CD4-positive, alpha-beta memory T cell (primary cell): ENCODE results near the gene CAV1. TPM values are rescaled to one million over a fixed set of nuclear protein-coding genes. Genes with fewer than 3 reads are reported as not detected.

Experiments
- CTCF ChIA-PET: fragments of 350-600 bp; sonication (Branson Sonifier 250); formaldehyde crosslinking; loops from one replicate; lab custom pipeline; 2021; ENCODE audit warnings: inconsistent platforms; ENCODE audit not compliant: partially characterized antibody; lab: Charles Lee
- POLR2A ChIA-PET: fragments of 350-600 bp; sonication (Branson Sonifier 250); formaldehyde crosslinking; loops from one replicate; lab custom pipeline; 2021; ENCODE audit not compliant: partially characterized antibody; lab: Charles Lee
- DNase-seq, 5 donors: peaks; one replicate each; pipeline versions ENCODE4 v3.0.0 to v3.0.0-alpha.2; 2020 to 2022; ENCODE audit warnings: mixed read lengths in 1 of 5
- H3K27ac ChIP-seq: one replicate; pipeline ENCODE4 v1.7.0; 2013; ENCODE audit warnings: low read depth, low read length
- H3K27me3 ChIP-seq: 2 replicates; pipeline ENCODE4 v1.7.0; 2013; ENCODE audit warnings: mild to moderate bottlenecking, low read length, moderate library complexity; ENCODE audit not compliant: insufficient read depth
- H3K36me3 ChIP-seq: 2 replicates; pipeline ENCODE4 v1.7.0; 2013; ENCODE audit warnings: mild to moderate bottlenecking, low read length, moderate library complexity; ENCODE audit not compliant: insufficient read depth
- H3K4me1 ChIP-seq: 2 replicates; pipeline ENCODE4 v1.7.0; 2013; ENCODE audit warnings: mild to moderate bottlenecking, low read length, moderate library complexity; ENCODE audit not compliant: insufficient read depth
- H3K4me3 ChIP-seq, 2 donors: one replicate each; pipeline ENCODE4 v1.7.0; 2013; ENCODE audit warnings: low read length in 2 of 2, mild to moderate bottlenecking in 1 of 2
- H3K9me3 ChIP-seq, 2 donors: one replicate each; pipeline ENCODE4 v1.7.0; 2013; ENCODE audit warnings: low read length in 2 of 2, control low read depth in 1 of 2; ENCODE audit not compliant: control insufficient read depth in 1 of 2
- H3K27ac Mint-ChIP-seq, 7 donors: one replicate each; pipeline ENCODE4 v1.8.0; 2020 to 2021; ENCODE audit warnings: mixed read lengths in 7 of 7, mild to moderate bottlenecking in 6 of 7, inconsistent platforms in 3 of 7, moderate library complexity in 3 of 7
- H3K27me3 Mint-ChIP-seq, 2 donors: one replicate each; pipeline ENCODE4 v1.8.0; 2020 to 2021; ENCODE audit warnings: mixed read lengths in 2 of 2
- H3K36me3 Mint-ChIP-seq, 2 donors: one replicate each; pipeline ENCODE4 v1.8.0; 2020 to 2021; ENCODE audit warnings: mixed read lengths in 2 of 2, inconsistent platforms in 1 of 2, mild to moderate bottlenecking in 1 of 2
- H3K4me1 Mint-ChIP-seq, 4 donors: one replicate each; pipeline ENCODE4 v1.8.0; 2020 to 2021; ENCODE audit warnings: mixed read lengths in 4 of 4, mild to moderate bottlenecking in 1 of 4
- H3K4me3 Mint-ChIP-seq, 8 donors: one replicate each; pipeline ENCODE4 v1.8.0; 2020 to 2021; ENCODE audit warnings: mixed read lengths in 8 of 8, mild to moderate bottlenecking in 7 of 8, moderate library complexity in 6 of 8, inconsistent platforms in 3 of 8
- H3K9me3 Mint-ChIP-seq, 8 donors: one replicate each; pipeline ENCODE4 v1.8.0; 2020 to 2021; ENCODE audit warnings: mixed read lengths in 8 of 8, mild to moderate bottlenecking in 5 of 8, inconsistent platforms in 3 of 8, moderate library complexity in 1 of 8
- intact Hi-C: fragments of 100-400 bp; cut with micrococcal nuclease; formaldehyde crosslinking; loops from one replicate; pipeline ENCODE4 v1.15.1; 2023
- polyA plus RNA-seq, 2 donors: library from polyadenylated mRNA; unstranded; fragments of 300-500 nt; fragmentation: Illumina TruSeq; gene quantifications; one replicate each; pipeline ENCODE4 v1.2.3, GENCODE V29; 2021
- total RNA-seq, 2 experiments: library from RNA; stranded (reverse); gene quantifications; one replicate each; pipeline ENCODE4 v1.2.3, GENCODE V29; 2021

Gene CAV1
- total and polyA plus RNA-seq, 4 experiments from 2014 or later = not detected

DNA sequence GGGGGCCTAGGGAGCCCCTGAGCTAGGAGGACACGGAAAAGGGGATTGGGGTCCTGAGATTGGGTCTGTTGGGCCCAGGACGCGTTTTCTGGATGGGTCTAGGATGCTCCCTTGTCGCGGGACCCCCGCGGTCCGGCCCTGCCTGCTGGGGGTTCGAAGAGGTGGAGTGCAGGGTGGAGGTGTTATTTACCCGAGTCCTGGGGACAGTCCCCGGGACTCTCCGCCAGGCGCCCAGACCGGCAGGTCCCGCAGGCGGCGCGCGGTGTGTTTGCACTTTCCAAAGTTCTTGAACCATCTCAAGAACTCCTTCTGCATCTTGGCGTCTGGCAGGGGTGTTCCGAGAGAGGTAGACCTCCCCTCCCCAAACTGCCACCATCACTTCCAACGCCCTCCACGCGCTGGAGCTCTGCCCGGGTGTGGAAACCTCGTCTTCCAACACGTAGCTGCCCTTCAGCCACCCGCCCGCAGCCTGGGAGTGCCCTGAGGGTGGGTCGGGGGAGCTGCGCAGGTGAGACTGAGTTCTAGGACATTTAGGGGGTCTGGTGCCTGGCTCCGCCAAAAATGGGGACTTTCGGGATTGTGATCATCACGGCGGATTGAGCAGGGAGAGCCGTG lies 569 bp downstream of the CAV1 start:
- DNase-seq = peak in 4 of 5 donors; percentile 16 to 38 (median 31)
- peaks cover 12 to 30% (median 22%) of the 10 kb centered on the region in 4 donors for H3K4me1 Mint-ChIP-seq
- H3K4me3 Mint-ChIP-seq = peak overlapping the region; percentile 80 to 94 (median 87)
- H3K4me3 ChIP-seq = peak overlapping the region in 1 of 2 donors; percentile 35
- H3K27ac ChIP-seq = no peak overlapping the region
- ChIA-PET POLR2A (interaction anchor here (1.6 kb wide), 1 partner anchor 24 kb away, joined by 4 read pairs; no protein-coding TSS in a partner anchor), CTCF (interaction anchor here (0.8 to 4.9 kb wide), 21 partner anchors 9 to 358 kb away, joined by 3 to 67 read pairs (median 7); no protein-coding TSS in a partner anchor)
- H3K27me3 ChIP-seq = peaks cover 29% of the 10 kb centered on the region
- peaks cover 22% of the 10 kb centered on the region for H3K4me1 ChIP-seq
- no peaks in the 10 kb centered on the region for H3K36me3 ChIP-seq
- H3K27me3 Mint-ChIP-seq = peaks cover 49 to 59% of the 10 kb centered on the region in 2 donors
- H3K9me3 ChIP-seq = no peaks in the 10 kb centered on the region
- H3K27ac Mint-ChIP-seq = peak overlapping the region in 1 of 7 donors; percentile 59
- no peaks in the 10 kb centered on the region for H3K9me3 Mint-ChIP-seq
- intact Hi-C loops = loop anchor here (5.0 to 10.0 kb wide), 2 partner anchors 67 to 339 kb away; partner anchors contain the start of gene CAPZA2
- H3K36me3 Mint-ChIP-seq = no peaks in the 10 kb centered on the region

DNA sequence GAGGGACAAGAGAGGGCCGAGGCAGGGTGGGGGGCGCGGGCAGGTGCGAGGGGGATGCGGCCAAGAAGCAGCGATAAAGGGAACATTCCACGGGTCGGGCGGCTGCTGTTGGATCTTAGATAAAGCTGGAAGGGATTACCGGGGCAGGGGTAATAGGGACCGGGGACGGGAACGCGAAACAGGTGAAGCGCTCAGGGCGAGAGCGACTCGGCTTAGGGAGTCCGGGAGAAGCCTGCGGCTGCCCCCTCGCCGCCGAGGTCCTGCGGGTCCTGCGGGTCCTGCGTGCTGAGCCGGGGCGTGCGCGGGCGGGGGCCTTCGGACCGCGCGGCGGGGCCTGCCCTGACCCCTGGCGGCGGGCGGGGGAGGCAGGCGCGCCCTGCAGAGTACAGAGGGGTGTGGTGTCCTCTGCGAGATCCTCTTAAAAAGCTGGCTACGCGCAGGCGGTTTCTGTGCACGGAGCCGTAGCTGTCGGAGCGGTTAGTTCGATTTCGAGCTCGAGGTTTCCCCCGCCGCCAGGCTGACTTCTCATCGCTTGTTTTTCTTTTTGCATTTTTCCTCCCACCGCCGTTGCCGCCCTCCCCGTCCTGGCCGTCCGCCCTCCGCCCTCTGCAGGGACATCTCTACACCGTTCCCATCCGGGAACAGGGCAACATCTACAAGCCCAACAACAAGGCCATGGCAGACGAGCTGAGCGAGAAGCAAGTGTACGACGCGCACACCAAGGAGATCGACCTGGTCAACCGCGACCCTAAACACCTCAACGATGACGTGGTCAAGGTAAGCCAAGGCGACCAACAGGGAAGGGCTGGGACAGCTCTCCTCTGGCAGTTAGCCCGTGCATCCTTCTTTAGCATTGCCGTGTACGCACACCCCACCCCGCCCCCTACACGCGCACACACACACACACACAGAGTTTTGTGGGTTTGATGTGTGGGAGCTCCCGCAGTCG lies 1.4 kb downstream of the CAV1 start:
- CTCF ChIA-PET = interaction anchor here (0.6 to 4.9 kb wide), 33 partner anchors 9 to 384 kb away, joined by 3 to 67 read pairs (median 6); no protein-coding TSS in a partner anchor
- POLR2A ChIA-PET = interaction anchor here (1.2 to 1.6 kb wide), 3 partner anchors 24 to 316 kb away, joined by 4 to 6 read pairs (median 5); partner anchors contain the start of gene TES
- Mint-ChIP-seq H3K27ac (no peak overlapping the region), H3K4me3 (peak overlapping the region; percentile 80 to 94 (median 87)), H3K4me1 (peaks cover 12 to 30% (median 22%) of the 10 kb centered on the region in 4 donors), H3K9me3 (no peaks in the 10 kb centered on the region), H3K27me3 (peaks cover 53 to 60% of the 10 kb centered on the region in 2 donors), H3K36me3 (no peaks in the 10 kb centered on the region)
- Histone ChIP-seq H3K9me3 (no peaks in the 10 kb centered on the region), H3K4me3 (peak overlapping the region in 1 of 2 donors; percentile 35), H3K36me3 (no peaks in the 10 kb centered on the region), H3K4me1 (peaks cover 22% of the 10 kb centered on the region), H3K27ac (no peak overlapping the region), H3K27me3 (peaks cover 29% of the 10 kb centered on the region)
- intact Hi-C loops = loop anchor here (1.0 to 10.0 kb wide), 5 partner anchors 15 to 353 kb away; partner anchors contain the start of gene CAPZA2
- peak; percentile 50 to 67 (median 63) for DNase-seq

DNA sequence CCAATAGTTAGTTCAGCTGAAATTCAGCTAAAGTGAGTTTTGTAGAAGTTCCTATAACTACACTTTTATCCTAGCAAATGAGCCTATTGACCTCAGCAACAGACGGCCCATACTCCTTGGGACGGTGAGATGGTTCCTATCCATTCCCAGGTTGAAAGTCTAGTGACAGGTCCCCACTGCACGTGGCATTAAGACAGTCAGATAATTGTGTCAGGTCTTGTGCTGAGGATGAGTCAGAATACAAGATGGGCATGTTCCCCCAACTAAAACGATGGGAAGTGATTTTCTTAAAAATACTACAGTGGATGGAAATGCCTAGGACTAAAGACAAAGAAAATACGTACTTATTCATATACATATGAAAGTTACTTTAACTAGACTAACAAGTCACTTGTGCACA lies 2.1 kb downstream of the CAV1 start:
- H3K4me1 Mint-ChIP-seq = peaks cover 12 to 30% (median 22%) of the 10 kb centered on the region in 4 donors
- no peaks in the 10 kb centered on the region for H3K36me3 ChIP-seq
- H3K27ac Mint-ChIP-seq = no peak overlapping the region
- peaks cover 54 to 59% of the 10 kb centered on the region in 2 donors for H3K27me3 Mint-ChIP-seq
- POLR2A ChIA-PET = interaction anchor here (1.2 to 1.6 kb wide), 3 partner anchors 25 to 316 kb away, joined by 4 to 6 read pairs (median 5); partner anchors contain the start of gene TES
- no peak overlapping the region for H3K27ac ChIP-seq
- DNase-seq = no peak
- no peak overlapping the region for H3K4me3 ChIP-seq
- H3K36me3 Mint-ChIP-seq = no peaks in the 10 kb centered on the region
- CTCF ChIA-PET = interaction anchor here (0.8 to 4.9 kb wide), 29 partner anchors 10 to 385 kb away, joined by 3 to 67 read pairs (median 6); no protein-coding TSS in a partner anchor
- H3K27me3 ChIP-seq = peaks cover 29% of the 10 kb centered on the region
- no peaks in the 10 kb centered on the region for H3K9me3 Mint-ChIP-seq
- intact Hi-C loops = loop anchor here (1.0 to 10.0 kb wide), 5 partner anchors 16 to 354 kb away; partner anchors contain the start of gene CAPZA2
- no peaks in the 10 kb centered on the region for H3K9me3 ChIP-seq
- H3K4me1 ChIP-seq = peaks cover 22% of the 10 kb centered on the region
- H3K4me3 Mint-ChIP-seq = peak overlapping the region; percentile 1 to 84 (median 77)

DNA sequence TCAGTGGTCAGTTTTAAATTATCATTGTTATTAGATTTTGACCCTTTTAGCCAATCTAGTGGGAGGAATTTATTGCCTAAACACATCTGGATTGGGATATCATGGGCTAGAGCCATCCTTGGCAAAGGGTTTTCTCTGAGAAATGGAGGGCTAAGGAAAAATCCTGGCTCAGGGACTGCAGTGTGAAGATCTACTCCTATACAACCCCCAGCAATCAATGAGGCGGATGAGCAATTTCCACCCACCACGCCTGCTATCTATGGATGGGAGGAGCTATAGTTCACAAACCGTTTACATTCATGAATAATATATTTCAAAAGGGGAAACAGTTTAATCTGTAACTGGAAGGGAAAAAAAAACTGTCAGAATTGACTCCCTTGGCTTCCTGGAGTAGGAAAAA lies 2.7 kb downstream of the CAV1 start:
- H3K27me3 ChIP-seq = peaks cover 29% of the 10 kb centered on the region
- H3K9me3 ChIP-seq = no peaks in the 10 kb centered on the region
- H3K36me3 Mint-ChIP-seq = no peaks in the 10 kb centered on the region
- peaks cover 50 to 54% of the 10 kb centered on the region in 2 donors for H3K27me3 Mint-ChIP-seq
- POLR2A ChIA-PET = interaction anchor here (1.4 kb wide), 1 partner anchor 270 kb away, joined by 6 read pairs; no protein-coding TSS in a partner anchor
- no peak for DNase-seq
- no peak overlapping the region for H3K27ac Mint-ChIP-seq
- CTCF ChIA-PET = interaction anchor here (0.9 to 4.9 kb wide), 8 partner anchors 11 to 356 kb away, joined by 3 to 67 read pairs (median 8); no protein-coding TSS in a partner anchor
- peaks cover 22% of the 10 kb centered on the region for H3K4me1 ChIP-seq
- intact Hi-C loops = loop anchor here (2.0 to 10.0 kb wide), 3 partner anchors 17 to 337 kb away; partner anchors contain the start of gene CAPZA2
- H3K4me3 Mint-ChIP-seq = peak overlapping the region in 1 of 8 donors; percentile 83
- H3K9me3 Mint-ChIP-seq = no peaks in the 10 kb centered on the region
- no peak overlapping the region for H3K4me3 ChIP-seq
- H3K4me1 Mint-ChIP-seq = peaks cover 12 to 30% (median 22%) of the 10 kb centered on the region in 4 donors
- no peaks in the 10 kb centered on the region for H3K36me3 ChIP-seq
- no peak overlapping the region for H3K27ac ChIP-seq

DNA sequence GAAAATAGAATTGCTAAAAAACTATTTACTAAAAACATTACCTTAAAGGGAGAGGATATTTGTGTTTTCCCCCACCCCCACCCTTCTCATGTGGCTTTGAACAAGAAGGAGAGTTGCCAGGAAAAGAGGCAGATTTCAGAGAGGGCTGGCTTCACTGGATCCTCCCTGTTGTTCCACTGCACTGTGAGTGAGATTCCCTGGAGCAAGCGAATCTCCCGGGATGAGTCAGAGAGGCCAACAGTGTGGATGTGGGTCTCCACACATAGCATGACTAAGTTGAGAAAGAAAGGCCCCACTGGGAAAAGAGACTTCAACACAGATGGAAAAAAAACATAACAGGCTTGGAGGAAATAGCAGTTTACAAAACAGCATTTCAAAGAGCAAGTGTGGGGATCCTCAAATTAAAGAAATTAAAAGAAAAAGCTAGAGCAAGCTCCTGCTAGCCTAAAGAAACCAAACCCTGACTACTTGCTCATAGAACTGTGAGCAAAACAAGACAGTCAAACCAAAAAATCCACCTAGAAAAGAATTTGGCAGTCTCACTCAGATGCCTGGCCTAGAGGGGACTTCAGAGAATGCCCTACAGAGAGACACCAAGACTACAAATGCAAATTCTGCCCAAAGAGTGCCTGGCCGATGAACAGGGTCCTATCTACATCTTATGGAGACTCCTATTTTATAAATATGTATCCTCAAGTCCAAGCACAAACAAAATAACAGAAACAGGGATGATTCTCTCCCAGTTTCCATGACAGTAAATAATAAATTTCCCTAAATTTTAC lies 3.4 kb downstream of the CAV1 start:
- Histone ChIP-seq H3K9me3 (no peaks in the 10 kb centered on the region), H3K27me3 (peaks cover 29% of the 10 kb centered on the region)
- CTCF ChIA-PET = interaction anchor here (1.1 to 4.9 kb wide), 5 partner anchors 8 to 356 kb away, joined by 3 to 67 read pairs (median 19); no protein-coding TSS in a partner anchor

DNA sequence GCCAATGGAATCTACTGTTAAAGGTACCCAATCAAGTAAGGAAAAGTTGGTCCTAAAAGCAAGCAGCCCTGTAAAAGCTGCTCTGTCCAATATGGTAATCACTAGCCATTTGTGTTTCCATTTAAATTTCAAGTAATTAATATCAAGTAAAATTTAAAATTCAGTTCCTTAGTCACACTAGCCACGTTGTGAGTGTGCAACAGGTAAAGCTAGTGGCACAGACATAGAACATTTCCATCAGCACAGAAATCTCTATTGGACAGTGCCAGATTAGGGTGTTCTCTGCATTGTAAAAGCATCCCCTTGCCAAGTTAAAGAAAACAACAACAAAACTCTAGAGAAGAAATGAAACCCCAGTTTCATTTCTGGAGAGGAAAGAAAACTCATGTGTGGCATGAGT lies 4.4 kb downstream of the CAV1 start:
- no peaks in the 10 kb centered on the region for H3K9me3 ChIP-seq
- Mint-ChIP-seq H3K27ac (no peak overlapping the region), H3K4me3 (no peak overlapping the region), H3K36me3 (no peaks in the 10 kb centered on the region), H3K4me1 (peaks cover 12 to 26% (median 19%) of the 10 kb centered on the region in 4 donors), H3K27me3 (peaks cover 41 to 42% of the 10 kb centered on the region in 2 donors), H3K9me3 (no peaks in the 10 kb centered on the region)
- no peak overlapping the region for H3K4me3 ChIP-seq
- no peaks in the 10 kb centered on the region for H3K36me3 ChIP-seq
- ChIA-PET POLR2A (no interaction called here), CTCF (interaction anchor here (1.0 to 4.9 kb wide), 4 partner anchors 8 to 357 kb away, joined by 3 to 67 read pairs (median 4); no protein-coding TSS in a partner anchor)
- peaks cover 29% of the 10 kb centered on the region for H3K27me3 ChIP-seq
- intact Hi-C loops = loop anchor here (5.0 to 10.0 kb wide), 2 partner anchors 63 to 336 kb away; partner anchors contain the start of gene CAPZA2
- H3K4me1 ChIP-seq = peaks cover 22% of the 10 kb centered on the region
- H3K27ac ChIP-seq = no peak overlapping the region
- DNase-seq = no peak

More for the DNA sequence above, 3.4 kb downstream of the CAV1 start:
- no peak overlapping the region for H3K4me3 ChIP-seq
- no peaks in the 10 kb centered on the region for H3K36me3 ChIP-seq
- Mint-ChIP-seq H3K9me3 (no peaks in the 10 kb centered on the region), H3K4me3 (peak overlapping the region in 1 of 8 donors; percentile 8), H3K27ac (no peak overlapping the region), H3K36me3 (no peaks in the 10 kb centered on the region), H3K4me1 (peaks cover 12 to 28% (median 21%) of the 10 kb centered on the region in 4 donors), H3K27me3 (peaks cover 47 to 51% of the 10 kb centered on the region in 2 donors)
- H3K27ac ChIP-seq = no peak overlapping the region
- intact Hi-C loops = loop anchor here (5.0 to 10.0 kb wide), 2 partner anchors 64 to 337 kb away; partner anchors contain the start of gene CAPZA2
- H3K4me1 ChIP-seq = peaks cover 22% of the 10 kb centered on the region
- no peak for DNase-seq
- POLR2A ChIA-PET = no interaction called here
